ENCODE data around the gene CACUL1. TPM values are rescaled to one million over a fixed set of nuclear protein-coding genes. Genes with fewer than 3 reads are reported as not detected.
A peak's percentile ranks its signal among the peaks of the same experiment; 100 is the strongest.

CACUL1 gene
- total RNA-seq, 1 donor from 2014 or later = 23.6 TPM

DNA sequence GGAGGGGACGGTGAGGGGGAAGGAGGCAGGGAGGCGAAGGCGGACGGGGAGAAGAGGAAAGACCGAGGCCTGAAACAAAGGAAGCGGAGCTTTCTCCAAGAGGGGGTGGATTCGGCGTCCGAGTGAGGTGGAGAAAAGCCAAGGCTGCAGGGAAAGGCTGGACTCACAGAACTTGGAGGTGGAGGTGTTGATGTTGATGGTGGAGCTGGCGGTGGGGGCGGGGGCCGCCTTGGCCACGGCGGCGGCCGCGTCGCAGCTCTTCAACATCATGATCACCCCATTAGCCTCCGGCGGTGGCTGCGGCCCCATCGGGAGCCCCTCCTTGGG lies 578 bp downstream of the CACUL1 start:
- intact Hi-C loops (cut with DNase I) = loop anchor here (2.0 to 10.0 kb wide), 8 partner anchors 275 to 1379 kb away; partner anchors contain the start of genes BAG3, DENND10, FAM204A and NANOS1

GRCh38 chr10:118753331-118754228 lies 1.2 kb downstream of the CACUL1 start:
- H3K27me3 ChIP-seq = no peaks in the 10 kb centered on the region
- TF ChIP-seq CTCF (IDR thresholded peaks at IDR 0.05) = no peak
- intact Hi-C loops (cut with DNase I) = loop anchor here (2.0 to 10.0 kb wide), 8 partner anchors 275 to 1379 kb away; partner anchors contain the start of genes BAG3, DENND10, FAM204A and NANOS1
- DNase-seq (ENCODE audit: low spot score in 2 of 2) = no peak
- peaks cover 4 to 19% of the 10 kb centered on the region in 2 donors for H3K4me1 ChIP-seq
- H3K27ac ChIP-seq = peak overlapping the region; percentile 77 to 79
- no peaks in the 10 kb centered on the region for H3K9me3 ChIP-seq
- H3K4me3 ChIP-seq = peak overlapping the region; percentile 95 to 100
- H3K36me3 ChIP-seq = no peaks in the 10 kb centered on the region

More for the DNA sequence above, 578 bp downstream of the CACUL1 start:
- Histone ChIP-seq H3K27ac (peak overlapping the region; percentile 77 to 79), H3K27me3 (no peaks in the 10 kb centered on the region), H3K4me1 (peaks cover 4 to 19% of the 10 kb centered on the region in 2 donors), H3K36me3 (no peaks in the 10 kb centered on the region), H3K4me3 (peak overlapping the region; percentile 95 to 100), H3K9me3 (no peaks in the 10 kb centered on the region)
- peak in 1 of 2 donors; percentile 68 for DNase-seq (ENCODE audit: low spot score in 2 of 2)
- no peak for TF ChIP-seq CTCF (IDR thresholded peaks at IDR 0.05)

DNA sequence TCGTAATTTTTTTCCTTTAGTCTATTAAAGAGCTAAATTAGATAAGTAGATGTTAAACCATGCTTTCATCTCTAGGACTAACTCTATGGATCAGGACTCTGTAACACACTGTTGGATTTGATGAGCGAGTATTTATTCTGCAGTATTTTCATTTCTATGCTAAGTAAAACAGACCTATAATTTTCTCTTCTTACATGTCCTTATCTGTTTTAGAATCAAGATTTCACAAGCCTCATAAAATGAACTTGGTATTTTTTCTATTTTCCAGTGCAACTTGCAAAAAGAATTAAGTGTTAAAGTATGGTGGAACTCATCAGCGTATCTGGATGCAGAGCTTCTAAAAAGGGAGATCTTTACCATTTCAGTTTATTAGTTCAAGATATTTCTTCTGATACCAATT lies 2.4 kb downstream of the CACUL1 start:
- Histone ChIP-seq H3K4me1 (peaks cover 4 to 19% of the 10 kb centered on the region in 2 donors), H3K36me3 (peaks cover 0 to 5% of the 10 kb centered on the region in 2 donors), H3K4me3 (peak overlapping the region; percentile 95 to 100), H3K9me3 (no peaks in the 10 kb centered on the region), H3K27ac (no peak overlapping the region), H3K27me3 (no peaks in the 10 kb centered on the region)
- TF ChIP-seq CTCF (IDR thresholded peaks at IDR 0.05) = no peak
- DNase-seq (ENCODE audit: low spot score in 2 of 2) = no peak
- intact Hi-C loops (cut with DNase I) = loop anchor here (10.0 kb wide), 5 partner anchors 408 to 1378 kb away; partner anchors contain the start of genes BAG3, FAM204A, PDZD8 and SEC23IP

GRCh38 chr10:118751265-118751664 lies 3.5 kb downstream of the CACUL1 start:
- TF ChIP-seq CTCF (IDR thresholded peaks at IDR 0.05) = no peak
- Histone ChIP-seq H3K27ac (no peak overlapping the region), H3K4me1 (peaks cover 4 to 19% of the 10 kb centered on the region in 2 donors), H3K27me3 (no peaks in the 10 kb centered on the region), H3K36me3 (peaks cover 0 to 5% of the 10 kb centered on the region in 2 donors), H3K9me3 (no peaks in the 10 kb centered on the region), H3K4me3 (no peak overlapping the region)
- intact Hi-C loops (cut with DNase I) = loop anchor here (10.0 kb wide), 5 partner anchors 406 to 1376 kb away; partner anchors contain the start of genes BAG3, FAM204A, PDZD8 and SEC23IP
- DNase-seq (ENCODE audit: low spot score in 2 of 2) = no peak

GRCh38 chr10:118748041-118748440 lies 6.7 kb downstream of the CACUL1 start:
- intact Hi-C loops (cut with DNase I) = no loop called here
- H3K4me1 ChIP-seq = peaks cover 0 to 27% of the 10 kb centered on the region in 2 donors
- H3K36me3 ChIP-seq = peaks cover 0 to 5% of the 10 kb centered on the region in 2 donors
- DNase-seq (ENCODE audit: low spot score in 2 of 2) = no peak
- no peak for TF ChIP-seq CTCF (IDR thresholded peaks at IDR 0.05)
- H3K27ac ChIP-seq = no peak overlapping the region
- H3K27me3 ChIP-seq = no peaks in the 10 kb centered on the region
- no peaks in the 10 kb centered on the region for H3K9me3 ChIP-seq
- H3K4me3 ChIP-seq = no peak overlapping the region
